GM20000 (cell line): ENCODE measurements around the gene TCERG1L.

Source experiments
- DNase-seq: peaks from one replicate; pipeline ENCODE4 v3.0.0; 2012; ENCODE audit warnings: low spot score
- CTCF ChIP-seq: IDR thresholded peaks from 2 replicates; pipeline ENCODE4 v1.5.1; 2012; ENCODE audit warnings: mild to moderate bottlenecking, control low read depth; ENCODE audit errors: extremely low read depth, missing control alignments

The TCERG1L gene

GRCh38 chr10:131174651-131175540, 136.6 kb downstream of the TCERG1L start:
- DNase-seq, result no peak
- no peak for TF ChIP-seq CTCF

GRCh38 chr10:131174211-131174565, 137.3 kb downstream of the TCERG1L start:
- no peak for TF ChIP-seq CTCF
- no peak for DNase-seq

- TF ChIP-seq CTCF, result no peak
- DNase-seq, result no peak
Measured at GRCh38 chr10:131173484-131174210, 137.9 kb downstream of the TCERG1L start.

- no peak for DNase-seq
- no peak for TF ChIP-seq CTCF
Measured at GRCh38 chr10:131172433-131172832, 139.1 kb downstream of the TCERG1L start.

GRCh38 chr10:131169146-131169545, 142.4 kb downstream of the TCERG1L start:
- no peak for DNase-seq
- TF ChIP-seq CTCF, result no peak

DNA sequence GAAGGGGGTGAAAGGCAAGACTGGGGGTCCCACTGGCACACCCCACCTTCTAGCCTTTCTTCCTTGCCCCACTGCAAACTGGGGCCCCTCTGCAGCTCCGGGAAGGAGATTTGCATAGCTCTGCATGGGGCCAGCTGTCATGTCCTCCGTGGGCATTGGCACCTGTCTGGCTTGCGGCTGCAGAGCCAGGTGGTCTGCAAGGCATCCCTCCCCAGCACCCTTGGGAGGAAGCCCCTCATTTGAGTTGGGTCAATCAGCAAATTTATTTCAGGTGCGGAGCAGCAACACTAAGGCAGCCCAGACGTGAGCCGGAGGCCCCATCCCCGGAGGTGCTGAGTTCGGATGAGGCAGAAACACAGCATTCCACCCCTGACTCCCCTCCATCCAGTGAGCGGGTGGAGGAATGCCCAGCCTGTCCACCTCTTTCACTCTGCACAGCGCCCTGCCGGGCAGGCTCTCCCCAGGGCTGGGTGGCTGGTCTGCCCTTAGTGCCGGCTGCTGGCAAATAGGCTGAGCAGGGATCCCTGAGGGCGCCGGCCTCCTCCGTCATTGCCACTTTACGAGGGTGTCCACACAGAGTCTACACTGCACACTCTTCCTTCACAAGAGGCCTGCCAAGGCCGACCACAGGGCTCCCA, 143.2 kb downstream of the TCERG1L start:
- no peak for DNase-seq
- no peak for TF ChIP-seq CTCF
